WTC11 (cell line): ENCODE results near the gene ABCB11.

Experiments used
- TF ChIP-seq, protein P1 (sequence below): fragments of 200-600 bp; IDR thresholded peaks from 2 replicates; pipeline ENCODE4 v1.8.0; 2022; ENCODE audit warnings: antibody characterized with exemption
- TF ChIP-seq, protein P2 (sequence below): sonication (generic); formaldehyde crosslinking; conservative IDR thresholded peaks from 2 replicates; pipeline ENCODE4 v1.8.1; 2022; ENCODE audit warnings: mild to moderate bottlenecking, missing genetic modification reagents

DNA sequence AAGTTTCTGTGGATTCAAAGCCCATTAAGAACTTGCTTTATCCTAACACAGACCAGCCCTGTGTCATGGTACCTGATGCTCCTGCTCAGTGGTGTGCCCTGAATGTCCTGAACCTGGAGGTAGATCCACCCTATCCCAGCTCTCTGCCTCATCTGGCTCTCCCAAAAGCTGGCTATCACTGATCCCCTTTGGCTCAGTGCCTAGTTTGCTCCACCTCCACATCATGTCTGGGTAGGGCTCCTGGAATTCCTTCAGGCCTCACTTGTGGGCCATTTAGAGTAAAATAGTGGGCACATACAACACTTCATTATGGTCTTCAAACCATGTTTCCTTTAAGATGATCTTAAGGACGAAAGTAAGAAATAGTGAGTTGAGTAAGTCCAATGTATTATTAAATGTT is 4.8 kb upstream of the ABCB11 start:
- TF ChIP-seq, protein P1, sequence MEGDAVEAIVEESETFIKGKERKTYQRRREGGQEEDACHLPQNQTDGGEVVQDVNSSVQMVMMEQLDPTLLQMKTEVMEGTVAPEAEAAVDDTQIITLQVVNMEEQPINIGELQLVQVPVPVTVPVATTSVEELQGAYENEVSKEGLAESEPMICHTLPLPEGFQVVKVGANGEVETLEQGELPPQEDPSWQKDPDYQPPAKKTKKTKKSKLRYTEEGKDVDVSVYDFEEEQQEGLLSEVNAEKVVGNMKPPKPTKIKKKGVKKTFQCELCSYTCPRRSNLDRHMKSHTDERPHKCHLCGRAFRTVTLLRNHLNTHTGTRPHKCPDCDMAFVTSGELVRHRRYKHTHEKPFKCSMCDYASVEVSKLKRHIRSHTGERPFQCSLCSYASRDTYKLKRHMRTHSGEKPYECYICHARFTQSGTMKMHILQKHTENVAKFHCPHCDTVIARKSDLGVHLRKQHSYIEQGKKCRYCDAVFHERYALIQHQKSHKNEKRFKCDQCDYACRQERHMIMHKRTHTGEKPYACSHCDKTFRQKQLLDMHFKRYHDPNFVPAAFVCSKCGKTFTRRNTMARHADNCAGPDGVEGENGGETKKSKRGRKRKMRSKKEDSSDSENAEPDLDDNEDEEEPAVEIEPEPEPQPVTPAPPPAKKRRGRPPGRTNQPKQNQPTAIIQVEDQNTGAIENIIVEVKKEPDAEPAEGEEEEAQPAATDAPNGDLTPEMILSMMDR: no peak
- TF ChIP-seq, protein P2, sequence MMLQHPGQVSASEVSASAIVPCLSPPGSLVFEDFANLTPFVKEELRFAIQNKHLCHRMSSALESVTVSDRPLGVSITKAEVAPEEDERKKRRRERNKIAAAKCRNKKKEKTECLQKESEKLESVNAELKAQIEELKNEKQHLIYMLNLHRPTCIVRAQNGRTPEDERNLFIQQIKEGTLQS (CRISPR knock-in tag): no peak
